Measurements from ENCODE around the gene RHBDF1. TPM values are rescaled to one million over a fixed set of nuclear protein-coding genes. Genes with fewer than 3 reads are reported as not detected.

Gene RHBDF1
- total RNA-seq, 1 donor: 66.8 TPM

GRCh38 chr16:85407-85782 lies 13.0 kb upstream of the RHBDF1 start:
- no peak for TF ChIP-seq CTCF (IDR thresholded peaks at IDR 0.05; ENCODE audit: insufficient read depth, low read length)
- H3K4me3 ChIP-seq (ENCODE audit: low read depth, low read length): no peak overlapping the region
- DNase-seq (ENCODE audit: low read depth): no peak

DNA sequence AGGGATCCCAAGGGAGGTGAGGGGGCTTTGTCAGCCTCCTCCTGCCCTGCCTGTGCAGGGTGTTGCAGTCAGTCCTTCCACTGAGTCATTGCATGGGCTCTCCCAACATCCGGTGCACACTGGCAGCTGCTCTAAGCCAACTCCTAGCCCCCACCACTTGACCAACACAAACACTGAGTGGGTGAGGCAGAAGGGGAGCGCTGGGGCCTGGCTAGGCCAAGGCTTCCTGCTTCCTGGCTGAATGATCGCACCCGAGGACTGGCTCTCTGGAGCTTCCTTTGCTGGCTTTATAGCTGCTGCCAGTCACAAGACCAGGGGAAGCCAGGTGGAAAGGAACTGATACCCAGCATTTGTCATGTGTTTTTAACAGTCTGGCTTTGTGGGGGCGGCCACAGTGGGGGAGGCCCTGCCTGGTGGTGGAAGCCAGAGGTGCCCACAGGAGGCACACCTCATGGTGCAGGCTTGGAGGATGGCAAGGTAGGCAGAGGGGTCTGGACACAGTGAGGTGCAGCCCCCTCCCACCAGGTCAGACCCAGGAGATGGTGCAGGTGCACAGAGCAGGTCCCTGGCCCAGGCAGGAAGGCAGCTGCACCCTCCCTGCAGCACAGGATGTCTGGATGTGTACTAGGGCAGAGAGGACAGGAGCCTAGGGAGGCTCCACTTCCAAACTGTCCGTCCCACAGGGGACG lies 12.4 kb upstream of the RHBDF1 start:
- no peak for TF ChIP-seq CTCF (IDR thresholded peaks at IDR 0.05; ENCODE audit: insufficient read depth, low read length)
- DNase-seq (ENCODE audit: low read depth): peak; percentile 94
- no peak overlapping the region for H3K4me3 ChIP-seq (ENCODE audit: low read depth, low read length)

GRCh38 chr16:83781-84615 lies 11.6 kb upstream of the RHBDF1 start:
- peak; percentile 70 for DNase-seq (ENCODE audit: low read depth)
- H3K4me3 ChIP-seq (ENCODE audit: low read depth, low read length): no peak overlapping the region
- TF ChIP-seq CTCF (IDR thresholded peaks at IDR 0.05; ENCODE audit: insufficient read depth, low read length): peak; percentile 31

DNA sequence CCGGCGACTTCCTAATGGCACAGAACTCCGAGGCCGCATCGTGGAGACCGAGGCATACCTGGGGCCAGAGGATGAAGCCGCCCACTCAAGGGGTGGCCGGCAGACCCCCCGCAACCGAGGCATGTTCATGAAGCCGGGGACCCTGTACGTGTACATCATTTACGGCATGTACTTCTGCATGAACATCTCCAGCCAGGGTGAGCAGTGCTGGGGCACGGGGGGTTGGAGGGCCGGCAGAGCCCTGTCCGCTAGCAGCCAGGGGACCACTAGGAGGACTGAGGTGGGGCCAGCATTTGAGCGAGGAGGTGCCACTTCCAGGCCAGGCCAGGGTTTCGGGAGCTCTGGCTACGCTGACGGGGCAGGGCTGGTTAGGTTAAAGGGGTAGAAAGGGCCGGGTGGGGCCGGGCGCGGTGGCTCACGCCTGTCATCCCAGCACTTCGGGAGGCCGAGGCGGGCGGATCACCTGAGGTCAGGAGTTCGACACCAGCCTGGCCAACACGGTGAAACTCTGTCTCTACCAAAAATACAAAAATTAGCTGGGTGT lies 10.7 kb upstream of the RHBDF1 start:
- no peak overlapping the region for H3K4me3 ChIP-seq (ENCODE audit: low read depth, low read length)
- TF ChIP-seq CTCF (IDR thresholded peaks at IDR 0.05; ENCODE audit: insufficient read depth, low read length): no peak

DNA sequence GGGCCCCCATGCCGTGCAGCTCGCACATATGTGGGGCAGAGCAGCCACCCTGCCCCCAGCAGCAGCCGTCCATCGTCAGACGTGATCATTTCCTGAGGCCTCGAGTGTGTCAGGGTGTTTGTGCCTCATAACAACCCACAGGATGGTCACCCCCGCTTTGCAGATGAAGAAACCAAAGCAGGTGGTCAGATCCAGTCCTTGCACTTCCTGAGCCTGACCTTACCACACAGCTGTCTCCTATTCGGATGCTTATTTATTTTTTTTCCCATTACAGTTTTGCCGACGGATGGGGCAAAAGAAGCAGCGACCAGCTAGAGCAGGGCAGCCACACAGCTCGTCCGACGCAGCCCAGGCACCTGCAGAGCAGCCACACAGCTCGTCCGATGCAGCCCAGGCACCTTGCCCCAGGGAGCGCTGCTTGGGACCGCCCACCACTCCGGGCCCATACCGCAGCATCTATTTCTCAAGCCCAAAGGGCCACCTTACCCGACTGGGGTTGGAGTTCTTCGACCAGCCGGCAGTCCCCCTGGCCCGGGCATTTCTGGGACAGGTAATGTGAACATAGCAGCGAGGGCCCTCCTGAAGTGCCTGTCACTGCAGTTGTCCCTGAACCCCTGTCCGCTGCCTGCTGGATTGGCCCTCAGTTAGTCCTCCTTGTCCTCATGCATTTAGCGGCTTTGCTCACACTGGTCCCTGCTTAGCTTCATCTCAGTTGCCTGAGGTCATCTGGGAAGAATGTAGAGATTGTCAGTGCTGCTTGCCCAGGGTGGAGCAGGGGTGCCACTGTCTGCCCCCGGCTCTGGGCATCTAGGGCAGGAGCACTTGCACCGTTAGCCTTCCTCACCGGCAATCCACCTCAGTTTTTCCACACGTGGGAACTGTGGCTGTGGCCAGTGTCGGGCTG lies 7.0 kb upstream of the RHBDF1 start:
- no peak for TF ChIP-seq CTCF (IDR thresholded peaks at IDR 0.05; ENCODE audit: insufficient read depth, low read length)
- no peak for DNase-seq (ENCODE audit: low read depth)
- H3K4me3 ChIP-seq (ENCODE audit: low read depth, low read length): peak overlapping the region; percentile 80

More for the DNA sequence above, 10.7 kb upstream of the RHBDF1 start:
- no peak for DNase-seq (ENCODE audit: low read depth)

DNA sequence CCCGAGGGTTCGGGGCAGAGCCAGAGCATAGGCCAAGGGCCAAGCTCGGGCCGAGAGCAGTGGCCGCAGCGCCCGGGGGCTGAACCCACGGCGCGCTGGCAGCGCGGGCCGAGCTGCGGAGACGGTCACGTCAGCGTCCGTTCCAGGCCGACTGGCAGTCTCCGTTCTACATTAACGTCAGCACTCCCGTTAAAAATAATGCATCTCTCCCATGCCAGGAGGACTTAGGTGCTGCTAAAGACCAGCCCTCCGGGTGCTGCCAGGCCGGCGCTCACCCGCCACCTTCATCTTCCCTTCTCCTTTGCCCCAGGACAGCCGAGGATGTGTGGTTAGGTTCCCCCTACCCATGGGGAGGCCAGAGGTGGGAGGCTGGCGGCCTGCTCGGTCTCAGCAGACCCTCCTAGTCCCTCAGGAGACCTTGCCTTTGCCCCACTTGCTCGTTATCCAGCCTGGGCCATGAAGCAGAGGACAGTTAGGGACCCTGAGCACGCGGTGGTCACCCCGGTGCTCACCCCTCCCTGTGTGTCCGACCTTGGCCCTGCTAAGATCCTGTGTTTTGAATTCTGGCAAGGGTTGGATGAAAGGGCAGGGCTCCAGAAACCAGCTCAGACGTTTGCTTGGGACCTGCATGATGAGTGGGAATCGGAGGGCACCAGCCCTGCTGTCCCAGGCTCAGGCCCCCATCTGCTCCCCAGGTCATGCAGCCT lies 6.2 kb upstream of the RHBDF1 start:
- TF ChIP-seq CTCF (IDR thresholded peaks at IDR 0.05; ENCODE audit: insufficient read depth, low read length): no peak
- peak; percentile 69 for DNase-seq (ENCODE audit: low read depth)
- H3K4me3 ChIP-seq (ENCODE audit: low read depth, low read length): peak overlapping the region; percentile 80

Measured in fibroblast of the aortic adventitia (primary cell).